GM19397 (cell line): ENCODE data around the gene AP2A2.

Experiments used
- ATAC-seq: cut with Tn5 transposase; IDR thresholded peaks from one replicate; pipeline ENCODE4 v1.9.1; 2021; ENCODE audit warnings: mild to moderate bottlenecking, moderate library complexity; ENCODE audit not compliant: unreplicated experiment

AP2A2 gene

GRCh38 chr11:924406-925157 lies 1.1 kb upstream of the AP2A2 start:
- no peak for ATAC-seq

GRCh38 chr11:925158-925495 lies 543 bp upstream of the AP2A2 start:
- ATAC-seq = no peak

GRCh38 chr11:926341-926916 lies 759 bp downstream of the AP2A2 start:
- no peak for ATAC-seq

- no peak for ATAC-seq
Observed at GRCh38 chr11:927871-928270, 2.2 kb downstream of the AP2A2 start.

- ATAC-seq = no peak
Observed at GRCh38 chr11:928786-929185, 3.1 kb downstream of the AP2A2 start.

GRCh38 chr11:929405-929804 lies 3.7 kb downstream of the AP2A2 start:
- no peak for ATAC-seq

- no peak for ATAC-seq
Observed at GRCh38 chr11:931385-931784, 5.7 kb downstream of the AP2A2 start.

GRCh38 chr11:932435-932834 lies 6.8 kb downstream of the AP2A2 start:
- no peak for ATAC-seq

GRCh38 chr11:933142-933851 lies 7.6 kb downstream of the AP2A2 start:
- ATAC-seq = no peak

- no peak for ATAC-seq
Observed at GRCh38 chr11:933936-934335, 8.3 kb downstream of the AP2A2 start.

GRCh38 chr11:934527-934926 lies 8.9 kb downstream of the AP2A2 start:
- no peak for ATAC-seq

GRCh38 chr11:936199-936598 lies 10.5 kb downstream of the AP2A2 start:
- ATAC-seq = no peak

GRCh38 chr11:937841-938261 lies 12.2 kb downstream of the AP2A2 start:
- no peak for ATAC-seq

- no peak for ATAC-seq
Observed at GRCh38 chr11:940496-941135, 14.9 kb downstream of the AP2A2 start.

- ATAC-seq = no peak
Observed at GRCh38 chr11:942823-943222, 17.2 kb downstream of the AP2A2 start.

- ATAC-seq = no peak
Observed at GRCh38 chr11:944711-945470, 19.2 kb downstream of the AP2A2 start.

- ATAC-seq = no peak
Observed at GRCh38 chr11:945986-946385, 20.3 kb downstream of the AP2A2 start.

- ATAC-seq = no peak
Observed at GRCh38 chr11:947744-948143, 22.1 kb downstream of the AP2A2 start.

- ATAC-seq = no peak
Observed at GRCh38 chr11:951507-951906, 25.8 kb downstream of the AP2A2 start.

GRCh38 chr11:952406-953385 lies 27.0 kb downstream of the AP2A2 start:
- ATAC-seq = no peak
